HG03354 (cell line): Measurements from ENCODE around the gene ZNF563.
A peak's percentile ranks its signal among the peaks of the same experiment; 100 is the strongest.
"Not testable (repeated sequence)": the region's sequence is repeated elsewhere in the genome, so short reads cannot be mapped to it uniquely, and the experiment has no call there.

Source experiments
- ATAC-seq: cut with Tn5 transposase; IDR thresholded peaks from one replicate; pipeline ENCODE4 v1.9.1; 2021; ENCODE audit warnings: mild to moderate bottlenecking; ENCODE audit not compliant: unreplicated experiment, poor library complexity, severe bottlenecking

The ZNF563 gene

DNA sequence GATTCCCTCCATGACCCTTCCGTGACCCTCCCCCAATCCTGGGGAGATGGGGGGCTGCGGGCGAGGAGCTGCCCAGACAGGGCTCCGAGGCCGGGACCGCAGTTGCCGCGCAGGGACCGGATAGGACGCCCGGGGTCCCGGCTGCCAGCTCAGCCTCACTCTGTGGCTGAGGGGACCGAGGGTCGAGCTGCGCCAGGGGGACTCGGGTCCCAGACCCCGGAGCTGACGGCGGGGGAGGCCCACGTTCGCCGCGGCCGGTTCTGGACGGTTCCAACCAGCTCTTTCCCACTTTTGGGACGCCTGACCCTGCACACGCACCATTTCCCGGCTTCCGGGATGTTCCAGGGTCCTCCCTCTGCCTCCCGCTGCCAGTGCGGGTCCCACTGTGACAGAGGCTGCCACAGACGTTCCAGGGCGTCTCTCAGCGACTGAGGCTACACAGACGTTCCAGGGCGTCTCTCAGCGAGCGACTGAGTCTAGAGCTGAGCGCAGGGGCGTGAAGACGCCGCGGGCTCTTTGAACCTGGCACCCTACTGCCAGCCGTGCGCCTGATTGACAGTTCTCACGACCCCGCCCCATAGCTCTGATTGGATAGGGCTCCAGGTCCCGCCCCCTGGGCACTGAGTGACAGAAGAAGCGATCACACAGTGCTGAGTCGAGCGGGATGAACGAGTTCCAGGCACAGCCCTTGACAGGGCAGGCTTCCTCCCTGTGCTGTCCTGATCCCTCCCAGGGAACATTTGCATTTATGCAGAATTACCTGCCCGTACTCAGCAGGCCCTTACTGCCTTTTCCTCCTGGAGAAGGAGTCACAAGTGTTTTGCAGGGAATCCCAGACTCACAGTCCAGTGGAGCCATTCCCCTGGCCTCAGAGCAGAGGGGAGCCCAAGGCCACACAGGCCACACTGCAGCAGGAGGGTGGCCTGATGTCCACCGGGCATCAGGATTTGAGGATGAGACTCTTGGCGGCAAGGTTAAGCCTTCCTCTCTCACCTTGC is at the start of gene ZNF563:
ZNF563 (minus strand) TSS at position 472 of the 998 bp plus-strand sequence; CDS start at position 321, 151 bp downstream.
- ATAC-seq: peak; percentile 93

DNA sequence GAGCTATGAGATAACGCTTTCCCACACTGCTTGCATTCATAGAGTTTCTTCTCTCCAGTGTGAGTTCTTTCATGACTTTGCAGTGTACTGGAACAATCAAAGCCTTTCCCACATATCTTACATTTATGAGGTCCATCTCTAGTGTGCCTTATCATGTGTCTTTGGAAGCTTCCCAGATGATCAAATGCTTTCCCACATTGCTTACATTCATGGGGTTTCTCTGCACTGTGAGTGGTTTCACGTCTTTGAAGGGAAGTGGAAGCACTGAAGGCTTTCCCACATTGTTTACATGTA is 47.0 kb upstream of the ZNF563 start:
- ATAC-seq: no peak

DNA sequence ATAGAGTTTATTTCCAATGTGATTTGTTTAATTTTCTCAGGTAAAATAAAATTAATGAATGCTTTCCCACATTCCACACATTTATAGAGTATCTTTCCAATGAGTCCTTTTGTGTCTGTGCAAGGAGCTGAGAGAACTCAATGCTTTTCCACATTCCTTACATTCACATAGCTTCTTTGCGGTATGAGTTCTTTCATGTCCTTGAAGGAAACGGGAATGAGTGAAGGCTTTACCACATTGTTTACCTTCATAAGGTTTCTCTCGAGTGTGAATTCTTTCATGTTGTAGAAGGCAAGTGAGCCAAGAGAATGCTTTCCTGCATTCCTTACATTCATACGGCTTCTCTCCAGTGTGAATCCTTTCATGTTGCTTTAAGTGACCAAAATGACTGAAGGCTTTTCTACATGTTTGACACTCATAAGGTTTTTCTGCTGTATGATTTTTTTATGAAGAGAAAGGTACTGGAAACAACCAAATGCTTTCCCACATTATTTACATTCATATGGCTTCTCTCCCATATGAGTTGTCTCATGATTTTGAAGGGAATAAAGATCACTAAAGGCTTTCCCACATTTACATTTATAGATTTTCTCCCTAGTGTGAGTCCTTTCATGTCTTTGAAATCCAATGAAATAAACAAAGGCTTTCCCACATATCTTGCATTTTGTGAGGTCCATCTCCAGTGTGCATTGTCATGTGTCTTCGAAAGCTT is 46.5 kb upstream of the ZNF563 start:
- ATAC-seq: no peak

DNA sequence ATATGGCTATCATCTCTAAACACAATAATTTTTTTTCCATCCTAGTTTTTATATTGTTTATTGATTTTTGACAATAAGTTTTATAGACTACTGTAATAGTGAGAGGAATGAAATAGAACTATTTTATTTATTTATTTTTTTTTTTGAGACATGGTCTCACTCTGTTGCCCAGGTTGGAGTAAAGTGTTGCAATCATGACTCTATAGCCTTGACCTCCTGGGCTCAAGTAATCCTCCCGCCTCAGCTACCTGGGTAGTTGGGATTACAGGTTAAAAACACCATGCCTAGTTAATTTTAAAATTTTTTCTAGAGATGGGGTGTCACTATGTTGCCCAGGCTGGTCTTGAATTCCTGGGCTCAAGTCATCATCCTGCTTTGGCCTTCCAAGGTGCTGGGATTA is 40.6 kb upstream of the ZNF563 start:
- ATAC-seq: no peak

DNA sequence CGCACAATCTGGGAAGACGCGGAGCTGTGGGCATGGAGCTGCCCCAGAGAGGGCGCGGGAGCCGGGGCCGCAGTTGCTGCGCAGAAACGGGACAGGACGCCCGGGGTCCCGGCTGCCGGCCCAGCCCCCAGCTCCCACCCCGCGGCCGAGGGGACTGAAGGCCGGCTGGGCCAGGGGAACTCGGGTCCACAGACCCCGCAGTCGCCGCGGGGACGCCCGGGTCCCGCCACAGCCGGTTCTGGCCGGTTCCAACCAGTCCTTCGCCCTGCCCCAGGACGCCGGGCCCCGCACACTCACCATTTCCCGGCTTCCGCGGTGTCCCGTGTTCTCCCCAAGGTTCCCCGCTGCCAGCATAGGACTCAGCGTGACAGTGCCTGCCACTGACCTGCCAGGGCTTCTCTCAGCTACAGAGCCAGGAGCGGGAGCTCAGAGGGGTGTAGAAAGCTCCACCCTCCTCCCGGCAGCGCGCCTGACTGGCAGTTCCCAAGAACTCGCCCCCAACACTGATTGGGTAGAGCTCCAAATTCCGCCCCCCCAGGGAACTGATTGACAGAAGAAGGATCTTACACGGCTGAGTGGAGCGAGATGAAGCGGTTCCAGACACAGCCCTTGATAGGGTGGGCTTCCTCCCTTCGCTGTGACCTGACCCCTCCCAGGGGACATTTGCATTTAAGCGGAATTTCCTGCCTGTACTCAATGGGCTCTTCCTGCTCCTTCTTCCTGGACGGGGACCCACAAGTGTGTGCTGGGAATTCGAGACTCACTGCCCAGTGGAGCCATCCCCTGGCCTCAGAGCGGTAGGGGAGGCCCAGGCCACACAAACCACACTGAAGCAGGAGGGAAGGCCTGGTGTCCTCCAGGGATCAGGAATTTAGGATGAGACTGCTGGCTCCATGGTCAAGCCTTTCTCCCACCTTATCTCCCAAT is 32.1 kb upstream of the ZNF563 start, which contains the start of gene ZNF442:
ZNF442 (minus strand) TSS at position 448 of the 927 bp plus-strand sequence. CDS start 2,052 bp downstream, outside the sequence.
- peak; percentile 89 for ATAC-seq

DNA sequence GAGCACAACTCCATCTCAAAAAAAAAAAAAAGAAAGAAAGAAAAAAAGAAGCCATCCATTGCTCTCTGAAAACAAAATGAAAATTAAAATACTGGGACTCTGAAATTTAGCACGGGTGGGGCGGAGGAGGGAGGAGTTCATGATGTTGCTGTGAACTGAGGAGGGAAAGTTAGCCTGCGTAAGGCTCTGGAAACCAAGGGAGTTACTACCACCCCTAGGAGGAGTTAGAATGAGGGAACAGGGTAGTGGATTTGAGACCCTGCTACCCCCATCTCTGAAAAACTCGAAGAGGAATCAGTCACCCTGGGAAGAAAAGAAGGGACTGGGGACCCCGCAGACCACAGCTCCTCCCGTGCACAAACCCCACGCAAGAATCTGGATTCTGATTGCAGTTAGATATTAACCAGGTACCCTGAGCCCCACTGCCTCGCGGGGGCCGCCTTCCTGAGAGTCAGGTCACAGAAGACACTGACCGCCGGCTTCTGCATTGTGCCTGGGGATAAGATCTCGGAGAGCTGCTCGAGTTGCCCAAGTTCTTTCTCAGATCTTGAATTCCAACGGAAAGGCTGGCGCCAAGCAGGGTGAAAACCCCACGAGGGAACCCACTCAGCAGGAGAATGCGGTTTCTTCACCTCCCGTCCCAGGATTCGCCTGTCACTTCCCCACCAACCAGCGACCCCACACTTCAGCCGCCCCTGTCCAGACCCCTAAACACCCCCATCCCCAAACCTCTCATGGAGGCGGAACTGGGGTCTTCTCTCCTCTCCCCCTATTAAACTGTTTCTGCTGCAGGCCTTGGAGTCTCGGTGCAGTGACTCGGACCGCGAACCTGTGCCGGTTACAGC is 31.2 kb upstream of the ZNF563 start:
- no peak for ATAC-seq

DNA sequence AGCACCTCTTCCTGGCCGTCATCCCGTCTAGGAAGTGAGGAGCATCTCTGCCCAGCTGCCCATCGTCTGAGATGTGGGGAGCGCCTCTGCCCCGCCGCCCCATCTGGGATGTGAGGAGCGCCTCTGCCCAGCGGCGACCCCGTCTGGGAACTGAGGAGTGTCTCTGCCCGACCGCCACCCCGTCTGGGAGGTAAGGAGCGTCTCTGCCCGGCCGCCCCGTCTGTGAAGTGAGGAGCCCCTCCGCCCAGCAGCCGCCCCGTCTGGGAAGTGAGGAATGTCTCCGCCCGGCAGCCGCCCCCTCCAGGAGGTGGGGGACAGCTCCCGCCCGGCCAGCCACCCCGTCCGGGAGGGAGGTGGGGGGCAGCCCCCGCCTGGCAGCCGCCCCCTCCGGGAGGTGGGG is 28.8 kb upstream of the ZNF563 start:
- ATAC-seq: not testable (repeated sequence)

DNA sequence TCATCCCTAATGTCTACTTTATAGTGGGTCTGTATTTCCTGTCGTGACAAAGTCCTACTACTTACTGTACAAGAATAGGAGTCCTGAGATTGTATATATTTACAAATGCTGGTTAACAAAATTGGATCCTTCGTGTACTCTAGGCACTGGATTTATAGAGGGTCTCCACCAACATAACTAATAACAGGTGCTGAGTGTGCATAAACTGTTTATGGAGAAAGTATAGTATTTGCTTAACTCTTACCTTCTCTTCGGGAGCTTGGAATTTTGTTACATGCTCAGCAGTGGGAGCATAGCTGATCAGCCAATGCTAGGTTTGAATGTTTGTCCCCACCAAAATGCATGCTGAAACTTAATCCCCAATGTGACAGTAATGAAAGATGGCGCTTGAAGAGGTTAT is 19.9 kb upstream of the ZNF563 start:
- ATAC-seq: no peak

DNA sequence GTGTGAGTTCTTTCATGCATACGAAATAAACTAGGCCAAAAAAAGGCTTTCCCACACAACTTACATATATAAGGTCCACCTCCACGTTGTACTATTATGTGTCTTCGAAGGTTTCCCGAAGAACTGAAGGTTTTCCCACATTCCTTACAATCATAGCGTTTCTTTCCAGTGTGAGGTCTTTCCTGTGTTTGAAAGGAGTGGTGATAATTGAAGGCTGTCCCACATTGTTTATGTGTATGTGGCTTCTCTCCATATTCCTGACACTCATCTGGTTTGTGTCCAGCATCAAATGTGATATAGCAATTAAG is 17.4 kb upstream of the ZNF563 start:
- ATAC-seq: no peak

DNA sequence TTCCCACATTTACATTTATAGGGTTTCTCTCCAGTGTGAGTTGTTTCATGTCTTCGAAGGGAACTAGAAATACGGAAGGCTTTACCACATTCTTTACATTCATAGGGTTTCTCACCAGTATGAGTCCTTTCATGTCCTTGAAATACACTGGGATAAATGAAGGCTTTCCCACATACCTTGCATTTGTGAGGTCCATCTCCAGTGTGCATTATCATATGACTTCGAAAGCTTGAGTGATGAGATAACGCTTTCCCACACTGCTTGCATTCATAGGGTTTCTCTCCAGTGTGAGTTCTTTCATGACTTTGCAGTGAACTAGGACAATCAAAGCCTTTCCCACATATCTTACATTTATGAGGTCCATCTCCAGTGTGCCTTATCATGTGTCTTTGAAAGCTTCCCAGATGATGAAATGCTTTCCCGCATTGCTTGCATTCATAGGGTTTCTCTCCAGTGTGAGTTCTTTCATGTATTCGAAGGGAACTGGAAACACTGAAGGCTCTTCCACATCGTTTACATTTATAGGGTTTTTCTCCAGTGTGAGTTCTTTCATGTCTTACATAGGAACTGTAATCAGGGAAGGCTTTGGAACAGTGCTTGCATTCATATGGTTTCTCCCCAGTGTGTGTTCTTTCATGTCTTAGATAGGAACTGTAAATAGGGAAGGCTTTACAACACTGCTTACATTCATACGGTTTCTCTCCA is 16.9 kb upstream of the ZNF563 start:
- no peak for ATAC-seq

DNA sequence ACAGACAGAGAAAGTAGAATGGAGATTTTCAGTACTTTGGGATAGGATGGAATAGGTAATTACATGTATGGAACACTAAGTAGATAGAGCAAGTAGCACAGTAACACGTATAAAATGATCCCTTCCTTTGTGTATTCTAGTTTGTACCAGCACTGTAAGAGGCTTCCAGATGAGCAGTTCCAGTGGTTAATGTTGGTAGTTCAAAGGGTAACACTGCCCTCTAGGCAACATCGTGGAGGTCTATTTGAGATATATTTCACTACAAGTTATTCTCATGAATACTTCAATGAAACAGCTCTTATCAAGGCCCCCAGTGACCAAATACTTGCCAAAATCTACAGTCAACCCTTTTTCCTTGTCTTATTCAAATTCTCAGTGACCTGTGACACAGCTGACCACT is 13.5 kb upstream of the ZNF563 start:
- no peak for ATAC-seq

DNA sequence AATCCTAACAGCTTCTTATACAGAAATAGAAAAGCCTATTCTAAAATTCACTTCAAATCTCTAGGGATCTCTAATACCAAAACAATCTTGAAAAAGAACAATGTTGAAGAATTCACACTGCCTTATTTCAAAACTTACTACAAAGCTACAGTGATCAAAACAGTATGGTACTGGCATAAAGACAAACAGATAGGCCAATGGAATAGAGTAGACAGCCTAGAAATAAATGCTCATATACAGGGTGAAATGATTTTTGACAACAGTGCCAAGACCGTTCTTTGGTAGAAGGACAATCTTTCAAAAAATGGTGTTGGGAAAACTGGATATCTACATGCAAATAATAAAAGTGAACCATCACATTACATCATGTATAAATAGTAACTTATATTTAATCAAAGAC is 11.8 kb upstream of the ZNF563 start:
- ATAC-seq: no peak

DNA sequence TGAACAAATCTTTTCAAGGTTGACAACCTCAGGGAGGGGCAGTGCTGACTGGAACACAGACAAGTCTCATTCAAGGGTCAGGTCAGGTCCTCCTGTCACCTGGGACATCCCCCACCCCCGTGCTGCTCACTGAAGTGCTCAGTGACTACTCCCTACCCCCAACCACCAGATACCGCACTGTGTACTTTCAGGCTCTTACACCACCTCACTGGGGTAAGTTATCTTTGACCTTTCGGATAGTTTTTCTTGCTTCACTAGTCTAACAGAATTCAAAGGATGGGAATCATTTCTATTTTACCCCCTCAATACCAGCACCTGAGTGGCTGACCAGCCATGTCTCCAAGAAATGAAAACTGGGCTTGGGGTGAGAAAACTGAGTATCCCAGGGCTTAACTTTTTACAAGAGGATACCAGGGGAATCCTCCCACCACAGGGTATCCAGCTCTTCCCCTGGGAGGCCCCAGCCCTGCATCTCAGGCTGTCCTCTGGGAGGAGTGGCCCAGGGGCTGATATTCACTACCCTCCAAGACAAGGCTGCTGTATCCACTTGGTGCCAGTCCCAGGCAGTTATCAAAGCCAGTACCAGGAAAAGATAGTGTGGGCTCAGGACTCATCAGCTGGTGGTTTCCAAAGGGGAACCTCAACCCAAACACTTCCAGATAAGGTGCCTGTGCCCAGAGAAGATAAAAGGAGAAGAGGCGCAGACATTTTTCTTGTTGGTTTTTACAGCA is 2.1 kb downstream of the ZNF563 start:
- ATAC-seq: peak; percentile 39

DNA sequence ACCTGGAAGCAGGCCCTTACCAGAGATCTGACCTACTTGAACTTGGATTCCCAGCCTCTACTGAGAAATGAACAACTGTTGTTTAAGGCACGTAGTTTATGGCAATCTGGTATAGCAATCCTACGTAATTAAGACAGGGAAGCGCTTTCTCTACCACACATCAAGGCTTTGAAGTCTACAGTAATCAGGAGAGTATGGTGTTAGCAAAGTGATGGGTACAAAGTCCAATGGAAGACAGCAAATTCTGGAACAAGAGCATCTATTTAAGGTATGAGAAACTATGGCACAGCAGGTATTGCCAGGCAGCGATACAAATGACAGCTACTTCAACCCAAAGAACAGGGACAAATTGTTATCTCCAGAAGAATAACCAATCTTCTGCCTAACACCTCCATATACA is 3.1 kb downstream of the ZNF563 start:
- no peak for ATAC-seq

DNA sequence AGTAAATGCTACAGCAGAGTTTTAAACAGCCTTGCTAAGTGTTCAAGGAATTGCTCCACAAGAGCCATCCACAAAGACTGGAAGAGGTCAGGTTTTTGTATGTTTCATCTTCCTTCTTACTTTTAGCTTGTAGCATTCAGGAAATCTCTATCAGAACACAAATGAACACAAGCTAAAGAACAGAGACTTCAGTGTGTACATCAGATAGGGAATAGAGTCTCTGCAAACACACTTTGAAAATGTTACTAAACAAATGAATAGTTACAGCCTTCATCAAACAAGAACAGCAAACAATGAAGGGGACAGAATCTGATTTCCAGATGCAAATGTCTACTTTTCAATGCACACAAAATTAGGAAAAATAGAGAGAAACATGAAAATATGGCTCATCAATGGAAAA is 7.7 kb downstream of the ZNF563 start:
- ATAC-seq: no peak

DNA sequence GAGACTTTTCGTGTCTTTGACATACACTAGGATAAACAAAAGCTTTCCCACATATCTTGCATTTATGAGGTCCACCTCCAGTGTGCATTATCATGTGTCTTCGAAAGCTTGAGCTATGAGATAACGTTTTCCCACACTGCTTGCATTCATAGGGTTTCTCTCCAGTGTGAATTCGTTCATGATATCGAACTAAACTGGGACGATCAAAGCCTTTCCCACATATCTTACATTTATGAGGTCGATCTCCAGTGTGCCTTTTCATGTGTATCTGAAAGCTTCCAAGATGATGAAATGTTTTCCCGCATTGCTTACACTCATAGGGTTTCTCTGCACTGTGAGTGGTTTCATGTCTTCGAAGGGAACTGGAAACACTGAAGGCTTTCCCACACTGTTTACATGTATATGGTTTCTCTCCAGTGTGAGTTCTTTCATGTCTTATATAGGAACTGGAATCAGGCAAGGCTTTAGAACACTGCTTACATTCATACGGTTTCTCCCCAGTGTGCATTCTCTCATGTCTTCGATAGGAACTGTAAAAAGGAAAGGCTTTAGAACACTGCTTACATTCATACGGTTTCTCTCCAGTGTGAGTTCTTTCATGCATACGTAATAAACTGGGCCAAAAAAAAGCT is 14.5 kb downstream of the ZNF563 start:
- ATAC-seq: no peak

DNA sequence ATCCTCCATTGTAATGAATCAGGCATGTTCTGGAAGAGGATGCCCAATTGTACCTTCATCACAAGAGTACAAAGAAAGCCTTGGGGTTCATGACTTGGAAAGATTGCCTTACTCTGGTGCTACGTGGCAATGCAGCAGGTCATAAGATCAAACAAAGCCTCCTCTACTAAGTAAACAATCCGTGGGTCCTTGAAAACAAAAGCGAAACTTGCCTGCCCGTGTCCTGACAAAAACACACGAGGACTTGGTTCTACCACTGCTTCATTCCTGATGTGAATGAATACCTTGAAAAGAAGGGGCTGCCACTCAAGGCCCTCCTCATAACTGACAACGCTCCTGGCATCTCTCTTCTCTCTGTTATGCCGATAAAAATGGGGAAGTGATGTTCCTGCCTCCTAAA is 18.9 kb downstream of the ZNF563 start:
- no peak for ATAC-seq

DNA sequence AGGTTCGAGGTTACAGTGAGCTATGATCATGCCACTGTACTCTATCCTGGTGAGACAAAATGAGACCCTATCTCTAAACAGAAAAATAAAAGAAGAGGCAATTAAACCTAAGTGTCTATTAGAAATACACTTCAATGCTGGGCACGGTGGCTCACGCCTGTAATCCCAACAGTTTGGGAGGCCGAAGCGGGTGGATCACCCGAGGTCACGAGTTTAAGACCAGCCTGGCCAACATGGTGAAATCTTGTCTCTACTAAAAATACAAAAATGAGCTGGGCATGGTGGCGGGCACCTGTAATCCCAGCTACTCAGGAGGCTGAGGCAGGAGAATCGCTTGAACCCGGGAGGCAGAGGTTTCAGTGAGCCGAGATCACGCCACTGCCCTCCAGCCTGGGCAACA is 24.5 kb downstream of the ZNF563 start:
- not testable (repeated sequence) for ATAC-seq
